DND-41 (cell line): Measurements from ENCODE around the gene RGL1.

Source experiments
- CTCF ChIP-seq: IDR thresholded peaks from 2 replicates; pipeline ENCODE4 v1.5.1; 2012; ENCODE audit warnings: borderline replicate concordance, low read length, moderate library complexity, mild to moderate bottlenecking; ENCODE audit not compliant: poor library complexity, severe bottlenecking; ENCODE audit errors: extremely low read depth
- EZH2 ChIP-seq: IDR thresholded peaks from 3 replicates; pipeline ENCODE4 v1.6.1; 2012; ENCODE audit warnings: borderline replicate concordance, low read depth, mild to moderate bottlenecking, moderate library complexity, low read length, inconsistent platforms; ENCODE audit not compliant: severe bottlenecking

GRCh38 chr1:183821309-183821888, 16.5 kb downstream of the RGL1 start:
- TF ChIP-seq CTCF (no peak), EZH2 (no peak)
